ENCODE measurements around the gene INSL3. TPM values are rescaled to one million over a fixed set of nuclear protein-coding genes. Genes with fewer than 3 reads are reported as not detected.

Gene INSL3
- total RNA-seq, 1 donor from 2014 or later = not detected

DNA sequence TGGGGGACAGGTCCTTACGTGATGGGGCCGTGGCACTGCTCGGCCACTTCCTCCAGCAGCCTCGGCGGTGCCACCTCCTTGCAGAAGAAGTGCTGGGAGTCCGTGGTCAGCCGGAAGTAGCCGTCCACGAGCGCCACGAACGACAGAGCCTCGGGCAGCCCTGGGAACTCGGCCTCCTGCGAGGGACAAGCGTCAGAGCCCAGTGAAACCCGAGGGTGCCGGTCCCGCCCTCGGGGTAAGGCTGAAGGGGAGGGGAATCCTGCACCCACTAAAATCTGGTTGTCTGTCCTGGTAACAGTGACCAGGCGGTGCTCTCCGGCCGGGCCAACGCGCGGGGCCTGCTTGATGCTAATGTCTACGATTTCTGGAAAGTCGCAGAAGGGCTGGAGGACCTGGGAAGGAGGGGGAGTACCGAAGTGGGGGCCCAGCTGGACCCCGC is 20.1 kb upstream of the INSL3 start:
- no peak overlapping the region for H3K27ac Mint-ChIP-seq (ENCODE audit: unreplicated experiment)
- peak overlapping the region; percentile 81 for H3K4me3 Mint-ChIP-seq (ENCODE audit: unreplicated experiment)
- H3K9me3 Mint-ChIP-seq (ENCODE audit: unreplicated experiment) = peaks cover 3% of the 10 kb centered on the region
- peak; percentile 28 for DNase-seq
- H3K4me1 Mint-ChIP-seq (ENCODE audit: low read depth, unreplicated experiment) = no peaks in the 10 kb centered on the region
- H3K36me3 Mint-ChIP-seq (ENCODE audit: unreplicated experiment) = no peaks in the 10 kb centered on the region
- H3K27me3 Mint-ChIP-seq (ENCODE audit: unreplicated experiment) = peaks cover 11% of the 10 kb centered on the region
- TF ChIP-seq, protein P1, sequence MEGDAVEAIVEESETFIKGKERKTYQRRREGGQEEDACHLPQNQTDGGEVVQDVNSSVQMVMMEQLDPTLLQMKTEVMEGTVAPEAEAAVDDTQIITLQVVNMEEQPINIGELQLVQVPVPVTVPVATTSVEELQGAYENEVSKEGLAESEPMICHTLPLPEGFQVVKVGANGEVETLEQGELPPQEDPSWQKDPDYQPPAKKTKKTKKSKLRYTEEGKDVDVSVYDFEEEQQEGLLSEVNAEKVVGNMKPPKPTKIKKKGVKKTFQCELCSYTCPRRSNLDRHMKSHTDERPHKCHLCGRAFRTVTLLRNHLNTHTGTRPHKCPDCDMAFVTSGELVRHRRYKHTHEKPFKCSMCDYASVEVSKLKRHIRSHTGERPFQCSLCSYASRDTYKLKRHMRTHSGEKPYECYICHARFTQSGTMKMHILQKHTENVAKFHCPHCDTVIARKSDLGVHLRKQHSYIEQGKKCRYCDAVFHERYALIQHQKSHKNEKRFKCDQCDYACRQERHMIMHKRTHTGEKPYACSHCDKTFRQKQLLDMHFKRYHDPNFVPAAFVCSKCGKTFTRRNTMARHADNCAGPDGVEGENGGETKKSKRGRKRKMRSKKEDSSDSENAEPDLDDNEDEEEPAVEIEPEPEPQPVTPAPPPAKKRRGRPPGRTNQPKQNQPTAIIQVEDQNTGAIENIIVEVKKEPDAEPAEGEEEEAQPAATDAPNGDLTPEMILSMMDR (IDR thresholded peaks at IDR 0.05; ENCODE audit: partially characterized antibody, unreplicated experiment) = no peak

DNA sequence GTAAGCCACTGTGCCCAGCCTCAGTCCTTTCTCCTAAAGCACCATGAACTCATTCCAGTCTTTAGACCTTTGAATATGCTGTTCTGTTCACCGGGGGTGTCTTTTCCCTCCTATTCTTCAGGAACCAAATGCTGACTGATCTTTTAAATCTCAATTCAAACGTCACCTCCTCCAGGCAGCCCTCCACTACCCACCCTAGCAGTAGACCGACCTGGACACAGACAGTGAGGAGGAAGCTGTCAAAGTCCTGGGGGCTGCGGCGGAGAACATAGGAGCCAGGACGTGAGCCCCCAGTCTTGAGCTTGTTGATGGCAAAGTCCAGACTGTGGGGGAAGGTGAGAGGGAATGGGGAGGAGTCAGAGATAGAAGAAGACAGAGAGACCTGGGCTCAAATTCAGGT is 18.7 kb upstream of the INSL3 start:
- Mint-ChIP-seq H3K36me3 (ENCODE audit: unreplicated experiment) (peaks cover 4% of the 10 kb centered on the region), H3K27me3 (ENCODE audit: unreplicated experiment) (peaks cover 15% of the 10 kb centered on the region), H3K4me3 (ENCODE audit: unreplicated experiment) (no peak overlapping the region)

DNA sequence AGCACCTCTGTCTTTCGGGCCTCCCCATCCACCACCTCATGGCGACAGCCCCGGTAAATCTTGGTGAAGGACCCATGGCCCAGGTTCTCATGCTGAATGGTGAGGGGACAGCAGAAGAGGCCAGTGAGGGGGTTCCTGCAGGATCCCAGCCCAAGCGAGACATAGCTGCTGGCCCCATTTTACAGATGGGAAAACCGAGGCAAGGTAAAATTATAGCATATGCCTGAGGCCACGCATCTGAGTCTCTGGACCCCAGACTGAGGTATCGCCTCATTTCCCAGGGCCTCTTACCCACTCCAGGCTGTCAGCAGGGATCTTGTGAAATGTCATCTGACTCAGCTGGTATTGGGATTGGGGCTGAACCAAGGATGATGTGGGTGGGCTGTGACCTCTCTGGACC is 16.7 kb upstream of the INSL3 start:
- DNase-seq = no peak

More for the DNA sequence above, 18.7 kb upstream of the INSL3 start:
- Mint-ChIP-seq H3K4me1 (ENCODE audit: low read depth, unreplicated experiment) (no peaks in the 10 kb centered on the region), H3K27ac (ENCODE audit: unreplicated experiment) (no peak overlapping the region), H3K9me3 (ENCODE audit: unreplicated experiment) (peaks cover 6% of the 10 kb centered on the region)
- no peak for DNase-seq
- TF ChIP-seq, protein P1 (IDR thresholded peaks at IDR 0.05; ENCODE audit: partially characterized antibody, unreplicated experiment) = no peak

DNA sequence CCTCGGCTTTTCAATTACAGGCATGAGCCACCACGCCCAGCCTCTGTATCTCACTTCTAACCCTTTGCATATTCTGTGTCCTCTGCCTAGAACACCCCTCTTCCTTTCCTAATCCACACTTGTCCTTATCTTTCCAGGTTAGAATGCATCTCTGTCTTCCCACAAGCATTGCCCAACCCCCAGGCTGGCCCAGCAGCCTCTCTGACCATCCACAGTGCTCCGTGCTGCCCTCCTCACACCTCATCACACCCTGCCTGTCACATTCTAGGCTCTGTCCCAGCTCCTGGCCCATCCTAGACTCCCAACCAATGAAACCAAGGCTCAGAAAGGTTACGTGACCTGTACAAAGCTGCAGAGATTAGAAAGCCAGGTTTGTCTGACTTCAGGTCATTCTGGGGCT is 15.2 kb upstream of the INSL3 start:
- no peak overlapping the region for H3K27ac Mint-ChIP-seq (ENCODE audit: unreplicated experiment)
- TF ChIP-seq, protein P1 (IDR thresholded peaks at IDR 0.05; ENCODE audit: partially characterized antibody, unreplicated experiment) = no peak
- peaks cover 8% of the 10 kb centered on the region for H3K9me3 Mint-ChIP-seq (ENCODE audit: unreplicated experiment)
- no peak overlapping the region for H3K4me3 Mint-ChIP-seq (ENCODE audit: unreplicated experiment)
- DNase-seq = no peak
- no peaks in the 10 kb centered on the region for H3K4me1 Mint-ChIP-seq (ENCODE audit: low read depth, unreplicated experiment)
- H3K27me3 Mint-ChIP-seq (ENCODE audit: unreplicated experiment) = peaks cover 19% of the 10 kb centered on the region
- peaks cover 7% of the 10 kb centered on the region for H3K36me3 Mint-ChIP-seq (ENCODE audit: unreplicated experiment)

More for the DNA sequence above, 16.7 kb upstream of the INSL3 start:
- no peaks in the 10 kb centered on the region for H3K4me1 Mint-ChIP-seq (ENCODE audit: low read depth, unreplicated experiment)
- TF ChIP-seq, protein P1 (IDR thresholded peaks at IDR 0.05; ENCODE audit: partially characterized antibody, unreplicated experiment) = no peak
- no peak overlapping the region for H3K4me3 Mint-ChIP-seq (ENCODE audit: unreplicated experiment)
- H3K27me3 Mint-ChIP-seq (ENCODE audit: unreplicated experiment) = peaks cover 15% of the 10 kb centered on the region
- H3K9me3 Mint-ChIP-seq (ENCODE audit: unreplicated experiment) = peaks cover 6% of the 10 kb centered on the region
- H3K27ac Mint-ChIP-seq (ENCODE audit: unreplicated experiment) = no peak overlapping the region
- H3K36me3 Mint-ChIP-seq (ENCODE audit: unreplicated experiment) = peaks cover 4% of the 10 kb centered on the region

DNA sequence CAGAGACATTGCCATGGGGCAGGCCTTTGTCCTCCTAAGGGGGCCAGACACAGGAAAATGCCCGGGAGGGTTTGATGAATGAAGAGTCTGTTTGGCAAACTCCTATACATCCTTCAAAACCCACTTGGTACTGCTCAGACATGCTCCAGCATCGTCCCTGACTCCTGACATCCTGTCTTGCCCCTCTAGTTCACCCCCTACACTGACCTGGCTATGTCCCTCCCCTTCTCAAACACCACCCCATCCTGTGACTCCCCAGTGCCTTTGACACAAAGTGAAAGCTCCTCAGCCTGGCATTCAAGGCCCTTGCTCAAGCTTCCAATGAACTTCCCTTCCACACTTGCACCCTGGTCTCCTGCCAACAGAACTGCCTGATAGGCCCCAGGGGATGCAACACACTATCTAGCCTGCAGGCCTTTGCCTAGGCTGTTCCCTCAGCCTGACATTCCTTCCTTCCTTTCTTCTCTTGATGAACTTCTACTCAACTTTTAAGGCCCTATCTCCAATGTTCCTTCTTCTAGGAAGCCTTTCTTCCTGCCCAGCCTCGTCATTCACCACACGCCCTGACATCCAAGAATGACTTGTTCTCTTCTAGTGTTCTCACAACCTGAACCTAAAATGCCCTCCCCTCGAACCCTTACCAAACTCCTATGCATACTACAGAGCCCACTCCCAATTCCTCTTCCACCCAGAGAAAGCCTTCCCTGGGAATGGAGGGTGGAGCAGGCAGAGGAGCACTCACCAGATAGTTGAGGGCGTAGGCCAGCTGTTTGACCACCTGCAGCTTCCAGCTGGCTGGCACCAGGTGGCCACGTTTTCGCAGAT is 14.1 kb upstream of the INSL3 start:
- H3K27ac Mint-ChIP-seq (ENCODE audit: unreplicated experiment) = peak overlapping the region; percentile 59
- H3K27me3 Mint-ChIP-seq (ENCODE audit: unreplicated experiment) = peaks cover 18% of the 10 kb centered on the region
- peaks cover 8% of the 10 kb centered on the region for H3K9me3 Mint-ChIP-seq (ENCODE audit: unreplicated experiment)
- TF ChIP-seq, protein P1 (IDR thresholded peaks at IDR 0.05; ENCODE audit: partially characterized antibody, unreplicated experiment) = no peak
- no peaks in the 10 kb centered on the region for H3K4me1 Mint-ChIP-seq (ENCODE audit: low read depth, unreplicated experiment)
- peak overlapping the region; percentile 61 for H3K4me3 Mint-ChIP-seq (ENCODE audit: unreplicated experiment)
- peaks cover 7% of the 10 kb centered on the region for H3K36me3 Mint-ChIP-seq (ENCODE audit: unreplicated experiment)
- DNase-seq = no peak
